Esophagus squamous epithelium (tissue), 4 donors: ENCODE results near the gene OPCML.

Source experiments
- CTCF ChIP-seq, 6 experiments: fragments of 450-650 bp in 4 of 6; fragments of 200-600 bp in 2 of 6; sonication (generic) in 2 of 6; IDR thresholded peaks; one replicate each; pipeline ENCODE4 v1.5.1; 2016 to 2019; ENCODE audit warnings: antibody characterized with exemption in 6 of 6, mild to moderate bottlenecking in 4 of 6, moderate library complexity in 4 of 6
- POLR2A ChIP-seq, 4 donors: fragments of 450-650 bp; IDR thresholded peaks; one replicate each; pipeline ENCODE4 v1.6.1; 2017; ENCODE audit warnings: antibody characterized with exemption in 4 of 4, mild to moderate bottlenecking in 4 of 4, moderate library complexity in 3 of 4

- TF ChIP-seq POLR2A (IDR thresholded peaks at IDR 0.05) (no peak), CTCF (IDR thresholded peaks at IDR 0.05) (no peak)
Observed at GRCh38 chr11:133219543-133219942, 312.8 kb downstream of the OPCML start.
